Neural cell (in vitro differentiated cells): ENCODE data around the gene FAM76A.

Experiments
- CTCF ChIP-seq: fragments of 450-650 bp; IDR thresholded peaks from 2 replicates; pipeline ENCODE4 v1.5.1; 2014; ENCODE audit warnings: antibody characterized with exemption, mild to moderate bottlenecking, moderate library complexity; ENCODE audit not compliant: poor library complexity, severe bottlenecking
- TAF1 ChIP-seq: IDR thresholded peaks from 2 replicates; pipeline ENCODE4 v1.6.1; 2012; ENCODE audit warnings: low read depth
- TF ChIP-seq, protein P1 (sequence below): IDR thresholded peaks from 2 replicates; pipeline ENCODE4 v1.6.1; 2012; ENCODE audit warnings: borderline replicate concordance

DNA sequence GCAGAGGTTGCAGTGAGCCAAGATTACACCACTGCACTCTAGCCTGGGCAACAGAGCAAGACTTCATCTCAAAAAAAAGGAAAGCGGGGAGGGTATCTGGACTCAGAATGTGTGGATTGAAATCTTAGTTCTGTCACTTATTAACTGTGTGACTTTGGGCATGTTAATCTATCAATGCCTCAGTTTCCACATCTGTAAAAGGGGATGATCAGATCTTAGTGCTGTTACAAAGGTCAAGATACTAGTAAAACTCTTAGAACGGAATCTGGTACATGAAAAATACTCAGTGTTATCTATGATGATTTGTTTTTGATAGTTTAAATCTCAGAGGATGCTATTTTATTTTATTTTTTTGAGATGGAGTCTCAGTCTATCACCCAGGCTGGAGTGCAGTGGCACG, 10.5 kb downstream of the FAM76A start:
- no peak for TF ChIP-seq CTCF
- TF ChIP-seq, protein P1, sequence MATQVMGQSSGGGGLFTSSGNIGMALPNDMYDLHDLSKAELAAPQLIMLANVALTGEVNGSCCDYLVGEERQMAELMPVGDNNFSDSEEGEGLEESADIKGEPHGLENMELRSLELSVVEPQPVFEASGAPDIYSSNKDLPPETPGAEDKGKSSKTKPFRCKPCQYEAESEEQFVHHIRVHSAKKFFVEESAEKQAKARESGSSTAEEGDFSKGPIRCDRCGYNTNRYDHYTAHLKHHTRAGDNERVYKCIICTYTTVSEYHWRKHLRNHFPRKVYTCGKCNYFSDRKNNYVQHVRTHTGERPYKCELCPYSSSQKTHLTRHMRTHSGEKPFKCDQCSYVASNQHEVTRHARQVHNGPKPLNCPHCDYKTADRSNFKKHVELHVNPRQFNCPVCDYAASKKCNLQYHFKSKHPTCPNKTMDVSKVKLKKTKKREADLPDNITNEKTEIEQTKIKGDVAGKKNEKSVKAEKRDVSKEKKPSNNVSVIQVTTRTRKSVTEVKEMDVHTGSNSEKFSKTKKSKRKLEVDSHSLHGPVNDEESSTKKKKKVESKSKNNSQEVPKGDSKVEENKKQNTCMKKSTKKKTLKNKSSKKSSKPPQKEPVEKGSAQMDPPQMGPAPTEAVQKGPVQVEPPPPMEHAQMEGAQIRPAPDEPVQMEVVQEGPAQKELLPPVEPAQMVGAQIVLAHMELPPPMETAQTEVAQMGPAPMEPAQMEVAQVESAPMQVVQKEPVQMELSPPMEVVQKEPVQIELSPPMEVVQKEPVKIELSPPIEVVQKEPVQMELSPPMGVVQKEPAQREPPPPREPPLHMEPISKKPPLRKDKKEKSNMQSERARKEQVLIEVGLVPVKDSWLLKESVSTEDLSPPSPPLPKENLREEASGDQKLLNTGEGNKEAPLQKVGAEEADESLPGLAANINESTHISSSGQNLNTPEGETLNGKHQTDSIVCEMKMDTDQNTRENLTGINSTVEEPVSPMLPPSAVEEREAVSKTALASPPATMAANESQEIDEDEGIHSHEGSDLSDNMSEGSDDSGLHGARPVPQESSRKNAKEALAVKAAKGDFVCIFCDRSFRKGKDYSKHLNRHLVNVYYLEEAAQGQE = no peak
- no peak for TF ChIP-seq TAF1
